ENCODE measurements around the gene ARL4D. TPM values are rescaled to one million over a fixed set of nuclear protein-coding genes. Genes with fewer than 3 reads are reported as not detected.
"Not testable (repeated sequence)": the region's sequence is repeated elsewhere in the genome, so short reads cannot be mapped to it uniquely, and the experiment has no call there.

ARL4D gene
- total RNA-seq, 1 experiment from 2014 or later = 19.9 TPM

DNA sequence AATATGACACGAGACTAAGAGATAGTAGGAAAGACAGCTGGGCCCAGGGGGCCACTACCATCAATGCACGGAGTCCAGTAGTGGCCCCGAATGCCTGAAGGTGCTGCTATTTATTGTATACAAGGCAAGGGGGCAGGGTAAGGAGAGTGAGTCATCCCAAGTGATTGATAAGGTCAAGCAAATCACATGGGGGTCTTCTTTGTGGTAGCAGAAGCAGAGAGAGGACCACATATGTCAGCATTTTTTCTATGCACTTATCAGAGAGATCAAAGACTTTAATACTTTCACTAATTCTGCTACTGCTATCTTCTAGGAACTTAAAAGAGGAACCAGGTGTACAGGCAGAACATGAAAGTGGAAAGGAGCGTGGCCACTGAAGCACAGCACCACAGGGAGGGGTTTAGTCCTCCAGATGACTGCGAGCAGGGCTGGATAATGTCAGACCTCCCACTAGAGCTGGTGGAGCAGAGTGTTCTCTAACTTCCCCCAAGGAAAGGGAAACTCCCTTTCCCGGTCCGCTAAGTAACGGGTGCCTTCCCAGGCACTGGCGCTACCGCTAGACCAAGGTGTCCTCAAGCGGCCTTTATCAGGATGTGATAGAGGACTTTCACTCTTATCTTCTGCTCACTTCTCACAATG is 26.4 kb upstream of the ARL4D start:
- no peak for TF ChIP-seq CTCF (IDR thresholded peaks at IDR 0.05; ENCODE audit: insufficient read depth in 1 of 2, low read depth in 1 of 2, low read length in 1 of 2, severe bottlenecking in 1 of 2, unreplicated experiment in 1 of 2)
- no peak overlapping the region for H3K4me3 Mint-ChIP-seq (ENCODE audit: unreplicated experiment)
- H3K4me1 Mint-ChIP-seq (ENCODE audit: low read depth, unreplicated experiment) = peaks cover 33% of the 10 kb centered on the region
- Histone ChIP-seq H3K4me3 (ENCODE audit: low read depth, low read length) (no peak overlapping the region), H3K36me3 (ENCODE audit: control insufficient read depth, insufficient read depth, low read length) (no peaks in the 10 kb centered on the region), H3K9me3 (no peaks in the 10 kb centered on the region), H3K4me1 (peaks cover 20% of the 10 kb centered on the region), H3K27me3 (replicated peaks; ENCODE audit: control insufficient read depth, insufficient read depth, low read length) (no peaks in the 10 kb centered on the region)
- H3K27me3 Mint-ChIP-seq (ENCODE audit: insufficient read depth, unreplicated experiment) = peaks cover 4% of the 10 kb centered on the region
- intact Hi-C loops (cut with micrococcal nuclease; ENCODE audit: unreplicated experiment) = no loop called here
- no peak overlapping the region for H3K27ac Mint-ChIP-seq (ENCODE audit: unreplicated experiment)
- CTCF ChIA-PET = no interaction called here
- peaks cover 18% of the 10 kb centered on the region for H3K36me3 Mint-ChIP-seq (ENCODE audit: insufficient read depth, unreplicated experiment)
- DNase-seq = peak in 1 of 2 experiments; percentile 58
- POLR2A ChIA-PET = interaction anchor here (0.5 to 0.6 kb wide), 2 partner anchors 12 to 16 kb away, joined by 4 read pairs; no protein-coding TSS in a partner anchor
- no TSS peak for BruUV-seq (replicated peaks)
- no peaks in the 10 kb centered on the region for H3K9me3 Mint-ChIP-seq (ENCODE audit: unreplicated experiment)

- intact Hi-C loops (cut with micrococcal nuclease; ENCODE audit: unreplicated experiment) = no loop called here
- DNase-seq = no peak
- Histone ChIP-seq H3K27me3 (replicated peaks; ENCODE audit: control insufficient read depth, insufficient read depth, low read length) (no peaks in the 10 kb centered on the region), H3K9me3 (no peaks in the 10 kb centered on the region), H3K36me3 (ENCODE audit: control insufficient read depth, insufficient read depth, low read length) (no peaks in the 10 kb centered on the region), H3K4me1 (peaks cover 17% of the 10 kb centered on the region), H3K4me3 (ENCODE audit: low read depth, low read length) (no peak overlapping the region)
- H3K27me3 Mint-ChIP-seq (ENCODE audit: insufficient read depth, unreplicated experiment) = no peaks in the 10 kb centered on the region
- H3K4me3 Mint-ChIP-seq (ENCODE audit: unreplicated experiment) = no peak overlapping the region
- TF ChIP-seq CTCF (IDR thresholded peaks at IDR 0.05; ENCODE audit: insufficient read depth in 1 of 2, low read depth in 1 of 2, low read length in 1 of 2, severe bottlenecking in 1 of 2, unreplicated experiment in 1 of 2) = no peak
- H3K9me3 Mint-ChIP-seq (ENCODE audit: unreplicated experiment) = no peaks in the 10 kb centered on the region
- ChIA-PET POLR2A (interaction anchor here (0.6 kb wide), 2 partner anchors 15 to 218 kb away, joined by 4 to 10 read pairs; no protein-coding TSS in a partner anchor), CTCF (interaction anchor here (1.0 kb wide), 1 partner anchor 111 kb away, joined by 3 read pairs; the partner anchor contains the start of gene DHX8)
- BruUV-seq (replicated peaks) = no TSS peak
- peaks cover 24% of the 10 kb centered on the region for H3K4me1 Mint-ChIP-seq (ENCODE audit: low read depth, unreplicated experiment)
- H3K36me3 Mint-ChIP-seq (ENCODE audit: insufficient read depth, unreplicated experiment) = peaks cover 8% of the 10 kb centered on the region
- no peak overlapping the region for H3K27ac Mint-ChIP-seq (ENCODE audit: unreplicated experiment)
Observed at GRCh38 chr17:43373356-43373755, 25.4 kb upstream of the ARL4D start.

DNA sequence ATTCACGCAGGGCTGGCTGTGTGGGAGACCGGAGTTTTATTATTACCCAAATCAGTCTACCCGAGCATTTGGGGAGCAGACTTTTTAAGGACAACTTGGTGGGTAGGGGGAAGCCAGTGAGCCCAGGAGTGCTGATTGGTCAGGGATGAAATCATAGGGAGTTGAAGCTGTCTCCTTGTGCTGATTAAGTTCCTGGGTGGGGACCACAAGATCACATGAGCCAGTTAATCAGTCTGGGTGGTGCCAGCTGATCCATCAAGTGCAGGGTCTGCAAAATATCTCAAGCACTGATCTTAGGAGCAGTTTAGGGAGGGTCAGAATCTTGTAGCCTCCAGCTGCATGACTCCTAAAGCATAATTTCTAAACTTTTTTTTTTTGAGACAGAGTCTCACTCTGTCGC is 22.9 kb upstream of the ARL4D start:
- H3K27me3 ChIP-seq (replicated peaks; ENCODE audit: control insufficient read depth, insufficient read depth, low read length); H3K27ac Mint-ChIP-seq (ENCODE audit: unreplicated experiment); BruUV-seq (replicated peaks); POLR2A ChIA-PET; H3K4me1 ChIP-seq; intact Hi-C loops (cut with micrococcal nuclease; ENCODE audit: unreplicated experiment); H3K4me3 ChIP-seq (ENCODE audit: low read depth, low read length); H3K36me3 ChIP-seq (ENCODE audit: control insufficient read depth, insufficient read depth, low read length); H3K4me3 Mint-ChIP-seq (ENCODE audit: unreplicated experiment); H3K36me3 Mint-ChIP-seq (ENCODE audit: insufficient read depth, unreplicated experiment); H3K27me3 Mint-ChIP-seq (ENCODE audit: insufficient read depth, unreplicated experiment); DNase-seq: not testable (repeated sequence)
- CTCF ChIA-PET = interaction anchor here (0.7 kb wide), 1 partner anchor 23 kb away, joined by 5 read pairs; the partner anchor contains the start of gene ARL4D
- peaks cover 15% of the 10 kb centered on the region for H3K9me3 ChIP-seq
- peaks cover 13% of the 10 kb centered on the region for H3K9me3 Mint-ChIP-seq (ENCODE audit: unreplicated experiment)
- H3K4me1 Mint-ChIP-seq (ENCODE audit: low read depth, unreplicated experiment) = peaks cover 15% of the 10 kb centered on the region

Data from Caco-2 (cell line).